GM12874 (cell line): ENCODE results near the gene ST3GAL4.

ENCODE experiments used
- CTCF ChIP-seq: IDR thresholded peaks from 2 replicates; pipeline ENCODE4 v1.5.1; 2011; ENCODE audit warnings: low read depth, mild to moderate bottlenecking, control low read depth, low read length, moderate library complexity; ENCODE audit not compliant: insufficient read depth

The ST3GAL4 gene

GRCh38 chr11:126409620-126409985 lies 54.1 kb downstream of the ST3GAL4 start:
- TF ChIP-seq CTCF, result no peak

- TF ChIP-seq CTCF, result no peak
These were observed 55.2 kb downstream of the ST3GAL4 start for GRCh38 chr11:126410649-126411048.

GRCh38 chr11:126411971-126412381 lies 56.5 kb downstream of the ST3GAL4 start:
- no peak for TF ChIP-seq CTCF

- no peak for TF ChIP-seq CTCF
These were observed 57.9 kb downstream of the ST3GAL4 start for GRCh38 chr11:126413426-126413825.

GRCh38 chr11:126413843-126414405 lies 58.4 kb downstream of the ST3GAL4 start:
- TF ChIP-seq CTCF, result no peak

GRCh38 chr11:126414615-126415014 lies 59.1 kb downstream of the ST3GAL4 start:
- no peak for TF ChIP-seq CTCF

GRCh38 chr11:126415128-126415527 lies 59.6 kb downstream of the ST3GAL4 start:
- no peak for TF ChIP-seq CTCF
